Neural progenitor cell (in vitro differentiated cells): ENCODE measurements around the gene PRDM16.

Source experiments
- CTCF ChIP-seq: fragments of 200-600 bp; sonication (generic); IDR thresholded peaks from 2 replicates; pipeline ENCODE4 v1.5.1; 2017; ENCODE audit warnings: antibody characterized with exemption, mild to moderate bottlenecking
- EZH2 ChIP-seq: fragments of 200-600 bp; sonication (generic); IDR thresholded peaks from 2 replicates; pipeline ENCODE4 v1.6.1; 2017; ENCODE audit warnings: antibody characterized with exemption, mild to moderate bottlenecking, moderate library complexity
- EZH2phosphoT487 ChIP-seq: fragments of 200-600 bp; sonication (generic); IDR thresholded peaks from 2 replicates; pipeline ENCODE4 v1.6.1; 2017; ENCODE audit warnings: antibody characterized with exemption

GRCh38 chr1:3456964-3457909, 388.2 kb downstream of the PRDM16 start:
- no peak for TF ChIP-seq CTCF
- no peak for TF ChIP-seq EZH2
- TF ChIP-seq EZH2phosphoT487, result no peak
